Uterus (tissue), 4 donors: ENCODE measurements around the gene CRTAC1. TPM values are rescaled to one million over a fixed set of nuclear protein-coding genes. Genes with fewer than 3 reads are reported as not detected.

Experiments used
- DNase-seq, 2 donors: peaks; one replicate each; pipeline ENCODE4 v3.0.0-alpha.2; 2019 to 2020
- H3K27ac ChIP-seq, 2 donors: fragments of 200-600 bp; sonication (generic); 1 replicate in 1 of 2; 2 replicates in 1 of 2; pipeline ENCODE4 v1.5.1; 2016 to 2018
- H3K27me3 ChIP-seq, 2 donors: fragments of 200-600 bp; sonication (generic); one replicate each; pipeline ENCODE4 v1.5.1; 2018 to 2019; ENCODE audit warnings: control low read depth in 1 of 2
- H3K36me3 ChIP-seq, 2 donors: fragments of 200-600 bp; sonication (generic); one replicate each; pipeline ENCODE4 v1.5.1; 2019; ENCODE audit warnings: control low read depth in 1 of 2
- H3K4me1 ChIP-seq, 2 donors: fragments of 200-600 bp; sonication (generic); one replicate each; pipeline ENCODE4 v1.5.1; 2018 to 2019; ENCODE audit warnings: control low read depth in 1 of 2
- H3K4me3 ChIP-seq, 2 donors: fragments of 200-600 bp; sonication (generic); 1 replicate in 1 of 2; 2 replicates in 1 of 2; pipeline ENCODE4 v1.5.1; 2018 to 2019; ENCODE audit warnings: mild to moderate bottlenecking in 1 of 2
- H3K9me3 ChIP-seq, 2 donors: fragments of 200-600 bp; sonication (generic); one replicate each; pipeline ENCODE4 v1.5.1; 2019; ENCODE audit warnings: control low read depth in 1 of 2
- POLR2A ChIP-seq, 2 donors: fragments of 450-650 bp; IDR thresholded peaks; one replicate each; pipeline ENCODE4 v1.6.1; 2016; ENCODE audit warnings: antibody characterized with exemption in 2 of 2, mild to moderate bottlenecking in 1 of 2, moderate library complexity in 1 of 2
- intact Hi-C: fragments of 100-400 bp; cut with DNase I; formaldehyde crosslinking; loops from one replicate; pipeline ENCODE4 v1.15.1; 2023; ENCODE audit warnings: low total_unique reads
- total RNA-seq, 4 donors: library from RNA; depleted of rRNA in 3 of 4; stranded (reverse); fragments of >200 nt in 3 of 4; gene quantifications; one replicate each; pipeline versions ENCODE4 v1.1.0 to v1.2.4, GENCODE V29; 2014 to 2023
- TF ChIP-seq, protein P1 (sequence below), 4 experiments: fragments of 200-600 bp in 2 of 4; fragments of 450-650 bp in 2 of 4; sonication (generic) in 2 of 4; IDR thresholded peaks; one replicate each; pipeline ENCODE4 v1.5.1; 2016 to 2019; ENCODE audit warnings: antibody characterized with exemption in 4 of 4, mild to moderate bottlenecking in 2 of 4, moderate library complexity in 1 of 4
- donor health status: DM: yes; HTN: yes; CAD: no.

The CRTAC1 gene
- total RNA-seq, 4 donors from 2014 or later, result 0.26 to 7.5 (median 2.0) TPM

DNA sequence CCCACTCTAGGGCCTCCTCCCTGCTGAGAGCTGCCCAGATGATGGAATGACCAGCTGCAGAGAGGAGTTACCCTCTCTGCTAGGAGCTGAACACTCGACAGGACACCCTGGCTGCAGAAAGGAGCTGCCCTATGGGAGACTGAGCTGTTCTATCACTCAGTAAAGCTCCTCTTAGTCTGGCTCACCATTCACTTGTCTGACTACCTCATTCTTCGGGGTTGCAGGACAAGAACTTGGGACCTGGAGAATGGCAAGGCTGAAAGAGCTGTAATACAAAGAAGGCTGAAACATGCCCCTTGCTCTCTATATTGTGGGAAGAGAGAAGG, 30.5 kb downstream of the CRTAC1 start:
- TF ChIP-seq POLR2A (IDR thresholded peaks at IDR 0.05), result no peak
- TF ChIP-seq, protein P1, sequence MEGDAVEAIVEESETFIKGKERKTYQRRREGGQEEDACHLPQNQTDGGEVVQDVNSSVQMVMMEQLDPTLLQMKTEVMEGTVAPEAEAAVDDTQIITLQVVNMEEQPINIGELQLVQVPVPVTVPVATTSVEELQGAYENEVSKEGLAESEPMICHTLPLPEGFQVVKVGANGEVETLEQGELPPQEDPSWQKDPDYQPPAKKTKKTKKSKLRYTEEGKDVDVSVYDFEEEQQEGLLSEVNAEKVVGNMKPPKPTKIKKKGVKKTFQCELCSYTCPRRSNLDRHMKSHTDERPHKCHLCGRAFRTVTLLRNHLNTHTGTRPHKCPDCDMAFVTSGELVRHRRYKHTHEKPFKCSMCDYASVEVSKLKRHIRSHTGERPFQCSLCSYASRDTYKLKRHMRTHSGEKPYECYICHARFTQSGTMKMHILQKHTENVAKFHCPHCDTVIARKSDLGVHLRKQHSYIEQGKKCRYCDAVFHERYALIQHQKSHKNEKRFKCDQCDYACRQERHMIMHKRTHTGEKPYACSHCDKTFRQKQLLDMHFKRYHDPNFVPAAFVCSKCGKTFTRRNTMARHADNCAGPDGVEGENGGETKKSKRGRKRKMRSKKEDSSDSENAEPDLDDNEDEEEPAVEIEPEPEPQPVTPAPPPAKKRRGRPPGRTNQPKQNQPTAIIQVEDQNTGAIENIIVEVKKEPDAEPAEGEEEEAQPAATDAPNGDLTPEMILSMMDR (IDR thresholded peaks at IDR 0.05), result no peak
- DNase-seq, result no peak

DNA sequence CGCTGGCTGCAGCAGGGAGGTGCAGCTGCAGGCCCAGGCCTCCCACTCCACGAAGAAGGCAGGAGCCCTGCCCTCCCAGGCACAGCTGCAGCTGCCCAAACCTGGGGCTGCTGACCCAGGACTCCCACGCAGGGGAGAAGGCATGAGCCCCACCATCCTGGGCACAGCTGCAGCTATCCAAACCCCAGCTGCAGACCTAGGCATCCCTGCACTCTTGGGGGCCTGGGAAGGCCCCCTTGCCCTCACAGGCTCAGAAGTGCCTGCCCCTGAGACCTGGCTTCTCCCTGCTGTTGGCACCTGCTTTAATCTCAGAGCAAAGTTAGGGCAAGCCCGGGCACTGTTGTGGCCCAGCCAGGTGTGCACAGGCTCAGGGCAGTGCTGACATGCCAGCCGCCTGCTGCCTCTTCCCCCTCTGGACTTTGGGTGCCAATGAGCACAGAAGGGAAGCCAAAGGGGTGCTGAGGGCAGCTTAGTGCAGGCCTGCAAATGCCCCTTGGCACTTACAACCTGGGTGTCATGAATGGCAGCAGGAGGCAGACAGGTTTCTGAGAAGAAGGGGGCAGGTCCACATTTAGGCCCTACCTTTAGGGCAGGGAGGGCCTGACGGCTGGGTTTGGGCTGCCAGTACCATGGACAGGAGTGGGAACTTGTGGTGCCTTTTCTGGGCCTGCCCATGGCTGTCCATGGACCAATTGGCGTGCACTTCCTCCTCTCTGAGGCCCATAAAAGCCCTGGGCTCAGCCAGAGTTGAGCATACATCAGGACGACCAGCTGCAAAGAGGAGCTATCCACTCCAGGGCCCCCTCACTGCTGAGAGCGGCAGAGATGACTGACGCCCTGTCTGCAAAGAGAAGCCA, 31.1 kb downstream of the CRTAC1 start:
- Histone ChIP-seq H3K4me1 (no peaks in the 10 kb centered on the region), H3K9me3 (no peaks in the 10 kb centered on the region), H3K27ac (no peak overlapping the region), H3K36me3 (no peaks in the 10 kb centered on the region), H3K4me3 (no peak overlapping the region), H3K27me3 (no peaks in the 10 kb centered on the region)
- intact Hi-C loops, result no loop called here
- no peak for DNase-seq
- TF ChIP-seq, protein P1 (IDR thresholded peaks at IDR 0.05), result no peak
- TF ChIP-seq POLR2A (IDR thresholded peaks at IDR 0.05), result no peak

More for the DNA sequence above, 30.5 kb downstream of the CRTAC1 start:
- Histone ChIP-seq H3K9me3 (no peaks in the 10 kb centered on the region), H3K4me1 (no peaks in the 10 kb centered on the region), H3K27me3 (no peaks in the 10 kb centered on the region), H3K36me3 (no peaks in the 10 kb centered on the region), H3K4me3 (no peak overlapping the region), H3K27ac (no peak overlapping the region)
- intact Hi-C loops, result no loop called here

DNA sequence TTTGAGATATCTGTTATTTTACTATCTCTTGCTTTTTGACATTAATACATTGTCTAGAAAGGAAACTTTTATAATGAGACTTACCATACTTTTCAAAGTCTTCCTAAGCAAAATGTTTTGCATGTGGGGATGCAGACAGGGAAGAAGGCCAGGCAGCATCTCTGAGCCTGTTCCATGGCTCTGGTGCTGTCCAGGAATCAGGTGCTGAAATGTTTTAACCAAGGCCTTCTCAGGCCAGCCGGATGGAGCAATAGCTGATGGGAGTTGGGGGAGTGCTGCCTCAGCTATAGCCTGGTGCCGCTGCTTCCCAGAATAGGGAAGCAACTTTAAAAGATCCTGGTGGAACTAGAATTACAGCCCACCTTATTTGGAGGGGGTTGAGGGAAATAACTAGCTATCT, 38.5 kb downstream of the CRTAC1 start:
- TF ChIP-seq, protein P1 (IDR thresholded peaks at IDR 0.05), result no peak
- TF ChIP-seq POLR2A (IDR thresholded peaks at IDR 0.05), result no peak
- no peaks in the 10 kb centered on the region for H3K4me1 ChIP-seq
- no peak overlapping the region for H3K4me3 ChIP-seq
- no peak overlapping the region for H3K27ac ChIP-seq
- no peaks in the 10 kb centered on the region for H3K27me3 ChIP-seq
- no peaks in the 10 kb centered on the region for H3K36me3 ChIP-seq
- DNase-seq, result no peak
- intact Hi-C loops, result no loop called here
- H3K9me3 ChIP-seq, result peaks cover 0 to 4% of the 10 kb centered on the region in 2 donors

DNA sequence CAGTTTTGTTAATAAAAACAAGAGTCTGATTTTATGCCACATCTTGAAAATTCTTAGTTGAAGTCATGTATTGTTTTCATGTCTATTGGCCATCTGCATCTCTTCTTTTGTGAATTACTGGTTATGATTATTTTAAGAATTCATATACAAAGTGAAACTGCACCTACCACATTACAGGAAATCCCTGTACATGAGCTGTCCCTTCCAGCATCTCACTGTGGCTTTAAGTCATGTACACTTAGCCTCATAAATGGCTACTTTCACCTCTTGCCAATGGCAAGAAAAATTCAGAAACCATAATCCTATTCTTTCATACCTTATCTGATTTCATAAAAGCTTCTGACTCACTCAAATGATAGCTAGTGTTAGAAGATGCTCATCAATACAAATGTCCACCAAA, 48.6 kb downstream of the CRTAC1 start:
- Histone ChIP-seq H3K36me3 (no peaks in the 10 kb centered on the region), H3K27me3 (no peaks in the 10 kb centered on the region), H3K27ac (no peak overlapping the region), H3K9me3 (no peaks in the 10 kb centered on the region), H3K4me1 (no peaks in the 10 kb centered on the region), H3K4me3 (no peak overlapping the region)
- TF ChIP-seq, protein P1 (IDR thresholded peaks at IDR 0.05), result no peak
- TF ChIP-seq POLR2A (IDR thresholded peaks at IDR 0.05), result no peak
- intact Hi-C loops, result no loop called here
- DNase-seq, result no peak

DNA sequence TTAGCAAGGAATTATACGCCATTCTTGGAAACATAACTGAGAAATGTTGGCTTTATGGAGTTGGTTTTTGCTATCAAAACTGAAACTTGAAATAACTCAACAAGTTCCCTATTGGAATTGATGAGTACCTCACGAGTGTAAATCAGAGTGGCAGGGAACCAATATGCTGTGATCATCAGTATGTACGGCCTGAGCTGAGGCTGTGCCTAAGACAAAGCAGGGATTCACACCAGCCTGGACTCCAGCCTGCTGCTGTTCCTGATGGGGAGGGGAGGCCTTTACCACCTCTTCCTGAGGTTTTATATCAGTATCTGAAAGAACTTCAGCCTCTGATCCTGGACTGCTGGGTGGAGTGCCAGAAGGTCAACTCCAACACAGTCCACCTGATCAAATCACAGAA, 52.7 kb downstream of the CRTAC1 start:
- DNase-seq, result no peak
- intact Hi-C loops, result no loop called here
- H3K27ac ChIP-seq, result no peak overlapping the region
- no peaks in the 10 kb centered on the region for H3K4me1 ChIP-seq
- no peak for TF ChIP-seq POLR2A (IDR thresholded peaks at IDR 0.05)
- TF ChIP-seq, protein P1 (IDR thresholded peaks at IDR 0.05), result no peak
- no peak overlapping the region for H3K4me3 ChIP-seq
- H3K9me3 ChIP-seq, result no peaks in the 10 kb centered on the region
- H3K36me3 ChIP-seq, result no peaks in the 10 kb centered on the region
- peaks cover 0 to 9% of the 10 kb centered on the region in 2 donors for H3K27me3 ChIP-seq
